22Rv1 (cell line): Measurements from ENCODE around the gene RIMOC1.

ENCODE experiments used
- H3K27ac ChIP-seq: fragments of 450-650 bp; 2 replicates; pipeline ENCODE4 v1.5.1; 2017
- ZFX ChIP-seq: fragments of 450-650 bp; IDR thresholded peaks from 2 replicates; pipeline ENCODE4 v1.6.1; 2017; ENCODE audit warnings: antibody characterized with exemption, borderline replicate concordance
- TF ChIP-seq, protein P1 (sequence below): fragments of 450-650 bp; IDR thresholded peaks from 2 replicates; pipeline ENCODE4 v1.5.1; 2017; ENCODE audit warnings: mild to moderate bottlenecking

The RIMOC1 gene, protein sequence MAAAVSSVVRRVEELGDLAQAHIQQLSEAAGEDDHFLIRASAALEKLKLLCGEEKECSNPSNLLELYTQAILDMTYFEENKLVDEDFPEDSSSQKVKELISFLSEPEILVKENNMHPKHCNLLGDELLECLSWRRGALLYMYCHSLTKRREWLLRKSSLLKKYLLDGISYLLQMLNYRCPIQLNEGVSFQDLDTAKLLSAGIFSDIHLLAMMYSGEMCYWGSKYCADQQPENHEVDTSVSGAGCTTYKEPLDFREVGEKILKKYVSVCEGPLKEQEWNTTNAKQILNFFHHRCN

DNA sequence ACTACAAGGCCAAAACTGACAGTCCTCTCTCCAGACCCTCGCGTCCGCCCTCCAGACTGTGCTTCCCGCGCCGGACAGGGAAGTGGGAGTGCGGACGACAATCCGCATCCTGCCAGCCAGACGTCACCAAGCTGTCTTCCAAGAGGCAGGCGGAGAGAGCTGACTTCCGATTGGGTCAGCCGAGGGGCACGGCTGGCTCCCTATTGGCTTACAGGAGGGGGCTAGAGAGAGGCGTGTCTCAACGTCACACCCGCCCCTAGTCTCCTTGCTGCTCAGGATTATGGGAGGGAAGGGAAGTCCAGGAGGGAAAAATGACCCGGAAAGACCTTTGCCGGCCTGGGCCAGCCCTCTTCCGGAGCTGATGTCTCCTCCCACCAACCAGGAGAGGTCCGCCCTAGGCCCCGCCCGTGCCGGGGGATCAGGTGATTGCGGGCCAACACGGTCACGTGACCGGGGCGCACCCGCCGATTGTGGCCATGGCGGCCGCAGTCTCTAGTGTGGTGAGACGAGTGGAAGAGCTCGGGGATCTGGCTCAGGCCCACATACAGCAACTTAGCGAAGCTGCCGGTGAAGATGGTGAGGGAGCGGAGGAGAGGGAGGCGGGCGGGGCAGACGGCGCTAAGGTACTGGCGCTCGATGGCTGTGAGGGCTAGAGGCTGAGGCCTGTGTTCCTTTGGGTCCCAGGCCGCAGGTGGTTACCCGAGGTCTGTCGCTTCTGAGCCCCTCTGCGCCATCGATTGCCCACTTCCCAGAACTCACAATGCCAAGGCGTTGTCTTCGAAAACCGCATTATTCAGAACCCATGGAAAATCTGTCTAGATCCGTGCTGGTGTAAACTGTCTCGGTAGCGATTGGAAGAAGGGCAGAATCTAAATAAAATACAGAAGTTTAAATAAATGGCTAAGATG, at the start of gene RIMOC1:
TSS of gene RIMOC1 (plus strand) at position 453 of the 908 bp plus-strand sequence. CDS start at position 477, 24 bp downstream.
- TF ChIP-seq, protein P1, sequence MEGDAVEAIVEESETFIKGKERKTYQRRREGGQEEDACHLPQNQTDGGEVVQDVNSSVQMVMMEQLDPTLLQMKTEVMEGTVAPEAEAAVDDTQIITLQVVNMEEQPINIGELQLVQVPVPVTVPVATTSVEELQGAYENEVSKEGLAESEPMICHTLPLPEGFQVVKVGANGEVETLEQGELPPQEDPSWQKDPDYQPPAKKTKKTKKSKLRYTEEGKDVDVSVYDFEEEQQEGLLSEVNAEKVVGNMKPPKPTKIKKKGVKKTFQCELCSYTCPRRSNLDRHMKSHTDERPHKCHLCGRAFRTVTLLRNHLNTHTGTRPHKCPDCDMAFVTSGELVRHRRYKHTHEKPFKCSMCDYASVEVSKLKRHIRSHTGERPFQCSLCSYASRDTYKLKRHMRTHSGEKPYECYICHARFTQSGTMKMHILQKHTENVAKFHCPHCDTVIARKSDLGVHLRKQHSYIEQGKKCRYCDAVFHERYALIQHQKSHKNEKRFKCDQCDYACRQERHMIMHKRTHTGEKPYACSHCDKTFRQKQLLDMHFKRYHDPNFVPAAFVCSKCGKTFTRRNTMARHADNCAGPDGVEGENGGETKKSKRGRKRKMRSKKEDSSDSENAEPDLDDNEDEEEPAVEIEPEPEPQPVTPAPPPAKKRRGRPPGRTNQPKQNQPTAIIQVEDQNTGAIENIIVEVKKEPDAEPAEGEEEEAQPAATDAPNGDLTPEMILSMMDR = no peak
- no peak for TF ChIP-seq ZFX
- peak within 1 kb of the TSS; percentile 68 for H3K27ac ChIP-seq

DNA sequence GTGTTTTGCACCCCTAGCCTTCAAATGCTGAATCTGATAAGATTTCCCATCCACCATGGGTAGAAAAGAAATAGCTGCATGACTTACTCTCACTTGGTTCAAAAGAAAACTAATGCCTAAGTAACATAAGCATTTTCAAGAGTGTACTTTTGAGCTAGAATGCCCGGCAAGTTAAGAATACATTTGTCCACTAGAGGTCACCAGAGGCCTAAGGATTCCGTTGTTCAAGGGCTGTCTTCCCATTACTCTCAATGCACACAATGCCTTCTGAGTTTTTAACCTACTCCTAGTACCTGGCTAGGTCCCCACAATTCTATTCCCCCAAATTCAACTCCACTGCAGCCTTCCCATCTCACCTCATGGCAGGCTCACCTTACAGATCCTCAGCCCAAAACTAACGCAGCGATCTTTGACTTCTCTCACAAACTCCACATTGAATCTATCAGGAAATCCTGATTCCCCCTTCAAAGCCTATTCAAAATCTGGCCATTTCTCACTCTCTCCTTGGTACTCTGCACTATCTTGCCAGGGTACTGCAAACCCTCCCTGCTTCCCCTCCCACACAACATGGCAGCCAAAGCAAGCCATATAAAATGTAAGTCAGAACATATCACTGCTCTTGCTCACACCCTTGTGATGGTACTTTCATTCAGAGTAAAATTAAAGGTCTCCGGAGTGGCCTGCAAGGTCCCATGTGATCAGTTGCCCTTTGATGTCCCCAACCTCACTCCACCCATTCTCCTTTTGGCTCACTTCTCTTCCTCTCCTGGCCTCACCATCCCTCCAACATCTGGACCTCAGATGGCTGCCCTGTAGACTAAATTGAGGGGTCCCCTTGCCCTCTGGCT, 47.3 kb upstream of the RIMOC1 start:
- H3K27ac ChIP-seq = no peak overlapping the region
- no peak for TF ChIP-seq ZFX
- TF ChIP-seq, protein P1 = peak; percentile 78

DNA sequence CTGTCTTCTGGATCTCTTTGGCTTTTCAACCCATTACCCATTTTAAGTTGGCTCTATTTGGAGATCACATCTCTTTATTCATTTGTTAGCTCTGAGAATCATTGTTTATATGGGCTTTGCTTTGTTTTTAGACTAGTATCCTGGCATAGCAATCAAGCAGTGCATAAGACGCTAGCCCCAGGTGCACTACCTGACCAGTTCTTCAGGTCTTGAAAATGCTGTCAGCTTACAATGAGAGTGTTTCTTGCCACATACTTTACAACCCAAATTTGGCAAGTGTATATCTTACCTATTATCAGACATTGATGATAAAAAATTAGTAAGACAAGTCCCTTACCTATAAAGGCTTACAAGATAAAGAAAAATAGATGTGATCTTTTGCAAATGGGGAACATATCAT, 46.2 kb upstream of the RIMOC1 start:
- TF ChIP-seq, protein P1 = no peak
- no peak for TF ChIP-seq ZFX
- no peak overlapping the region for H3K27ac ChIP-seq

DNA sequence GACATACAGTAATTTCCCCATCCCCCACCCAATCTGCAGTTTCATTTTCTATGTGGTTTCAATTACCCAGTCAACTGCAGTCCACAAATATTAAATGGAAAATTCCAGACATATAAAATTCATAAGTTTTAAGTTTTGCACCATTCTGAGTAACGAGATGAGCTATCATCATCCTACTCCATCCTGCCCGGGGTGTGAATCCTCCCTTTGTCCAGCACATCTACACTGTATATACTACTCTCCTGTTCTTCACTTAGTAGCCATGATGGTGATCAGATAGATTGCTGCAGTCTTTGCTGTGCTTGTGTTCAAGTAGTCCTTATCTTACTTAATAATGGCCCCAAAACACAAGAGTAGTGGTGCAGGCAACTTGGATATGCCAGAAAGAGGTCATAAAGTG, 45.3 kb upstream of the RIMOC1 start:
- H3K27ac ChIP-seq = no peak overlapping the region
- TF ChIP-seq ZFX = no peak

DNA sequence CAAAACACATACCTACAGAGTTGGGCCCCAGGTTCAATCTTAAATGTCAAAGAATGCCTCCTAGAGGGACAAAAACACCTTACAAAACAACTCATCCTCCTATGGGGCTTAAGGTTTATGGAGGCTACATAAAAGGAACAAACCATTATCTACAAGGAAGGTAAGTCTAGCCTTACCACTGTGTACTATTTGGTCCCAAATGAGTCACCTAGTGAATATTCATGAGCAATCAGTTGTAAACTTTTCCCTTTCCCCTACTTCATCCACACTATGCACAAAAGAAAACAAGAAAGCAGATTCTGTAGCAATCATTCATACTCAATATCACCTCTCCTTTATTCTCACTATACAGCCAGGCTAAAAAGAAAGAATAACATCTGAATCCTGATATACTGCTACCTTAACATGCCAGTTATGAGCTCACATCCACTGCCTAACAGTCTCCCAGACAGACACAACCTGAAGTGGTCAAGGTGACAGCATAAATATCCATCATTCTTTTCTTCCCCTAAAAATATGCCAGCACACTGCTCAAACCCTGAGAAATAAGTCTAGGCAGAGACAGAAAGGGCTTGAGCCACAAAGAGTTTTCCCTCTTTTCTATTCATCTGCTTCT, 40.2 kb upstream of the RIMOC1 start:
- TF ChIP-seq, protein P1 = no peak
- no peak for TF ChIP-seq ZFX
- H3K27ac ChIP-seq = no peak overlapping the region

DNA sequence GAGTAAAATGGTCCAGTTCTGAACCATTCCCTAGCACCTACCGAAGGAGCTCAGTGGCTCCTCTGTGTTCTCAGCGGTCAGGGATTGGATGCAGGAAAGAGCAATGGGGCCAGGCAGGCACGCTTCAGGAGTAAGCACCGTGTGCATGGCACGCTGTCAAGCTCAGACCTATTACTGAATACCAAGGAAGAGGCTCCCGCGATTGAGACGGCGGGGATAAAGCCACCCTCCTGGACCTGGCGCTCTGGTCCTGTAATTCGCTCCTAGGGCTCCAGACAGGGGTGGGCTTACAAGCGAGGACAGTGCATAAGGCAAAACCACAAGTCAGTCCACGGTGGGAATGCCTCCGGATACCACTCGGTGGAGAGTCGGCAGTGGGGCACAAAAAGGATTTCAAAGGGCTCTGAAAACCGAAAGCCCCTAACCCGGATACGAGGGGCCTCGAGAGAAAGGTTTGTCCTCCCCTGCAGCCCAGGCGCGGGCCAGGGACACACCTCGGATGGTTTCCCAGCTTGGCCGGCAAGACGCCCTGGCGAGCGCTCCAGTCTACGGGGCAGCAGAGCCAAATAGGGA, 34.9 kb upstream of the RIMOC1 start:
- H3K27ac ChIP-seq = peak overlapping the region; percentile 79
- TF ChIP-seq, protein P1 = no peak
- TF ChIP-seq ZFX = no peak
